Esophagus muscularis mucosa (tissue), 3 donors: ENCODE results near the gene LPAR1.

Experiments used
- POLR2A ChIP-seq: fragments of 450-650 bp; IDR thresholded peaks from one replicate; pipeline ENCODE4 v1.6.1; 2017; ENCODE audit warnings: antibody characterized with exemption, moderate library complexity, mild to moderate bottlenecking, low read depth
- POLR2AphosphoS5 ChIP-seq, 2 donors: sonication (generic); formaldehyde crosslinking; IDR thresholded peaks; one replicate each; pipeline ENCODE4 v1.6.1; 2017; ENCODE audit warnings: antibody characterized with exemption in 2 of 2
- TF ChIP-seq, protein P1 (sequence below), 3 experiments: fragments of 200-600 bp in 2 of 3; fragments of 450-650 bp in 1 of 3; sonication (generic) in 2 of 3; IDR thresholded peaks; one replicate each; pipeline ENCODE4 v1.5.1; 2017 to 2019; ENCODE audit warnings: antibody characterized with exemption in 3 of 3, mild to moderate bottlenecking in 2 of 3, moderate library complexity in 1 of 3

DNA sequence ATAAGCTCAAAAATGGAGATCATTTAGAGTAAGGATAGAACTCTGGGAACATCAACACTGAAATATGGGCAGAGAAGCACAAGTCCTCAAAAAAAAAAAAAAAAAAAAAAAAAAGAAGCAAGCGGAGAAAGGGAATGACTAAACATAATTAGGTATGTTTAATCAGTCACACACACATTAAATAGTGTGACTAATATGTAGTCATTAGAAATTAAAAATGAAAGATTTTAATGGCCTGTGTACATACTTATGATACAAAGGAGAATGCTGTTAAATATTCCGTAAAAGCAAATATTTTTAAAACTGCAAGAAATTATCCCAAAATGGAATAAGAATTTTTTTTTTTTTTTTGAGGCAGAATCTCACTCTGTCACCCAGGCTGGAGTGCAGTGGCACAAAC, 10.5 kb downstream of the LPAR1 start:
- TF ChIP-seq, protein P1, sequence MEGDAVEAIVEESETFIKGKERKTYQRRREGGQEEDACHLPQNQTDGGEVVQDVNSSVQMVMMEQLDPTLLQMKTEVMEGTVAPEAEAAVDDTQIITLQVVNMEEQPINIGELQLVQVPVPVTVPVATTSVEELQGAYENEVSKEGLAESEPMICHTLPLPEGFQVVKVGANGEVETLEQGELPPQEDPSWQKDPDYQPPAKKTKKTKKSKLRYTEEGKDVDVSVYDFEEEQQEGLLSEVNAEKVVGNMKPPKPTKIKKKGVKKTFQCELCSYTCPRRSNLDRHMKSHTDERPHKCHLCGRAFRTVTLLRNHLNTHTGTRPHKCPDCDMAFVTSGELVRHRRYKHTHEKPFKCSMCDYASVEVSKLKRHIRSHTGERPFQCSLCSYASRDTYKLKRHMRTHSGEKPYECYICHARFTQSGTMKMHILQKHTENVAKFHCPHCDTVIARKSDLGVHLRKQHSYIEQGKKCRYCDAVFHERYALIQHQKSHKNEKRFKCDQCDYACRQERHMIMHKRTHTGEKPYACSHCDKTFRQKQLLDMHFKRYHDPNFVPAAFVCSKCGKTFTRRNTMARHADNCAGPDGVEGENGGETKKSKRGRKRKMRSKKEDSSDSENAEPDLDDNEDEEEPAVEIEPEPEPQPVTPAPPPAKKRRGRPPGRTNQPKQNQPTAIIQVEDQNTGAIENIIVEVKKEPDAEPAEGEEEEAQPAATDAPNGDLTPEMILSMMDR (IDR thresholded peaks at IDR 0.05) = no peak
- TF ChIP-seq POLR2A (no peak), POLR2AphosphoS5 (IDR thresholded peaks at IDR 0.05) (no peak)
